Stimulated activated naive B cell treated with anti-CD40 and anti-IgM and Interleukin-4, amounts not matched to agents 10 μg/mL and 1 μg/mL and 100 μg/mL, for 72 hours (primary cell): Measurements from ENCODE around the gene ACACB.

Experiments used
- ATAC-seq, 2 donors: fragments of 150-1000 bp; cut with Tn5 transposase; replicated peaks; 2 replicates each; pipeline ENCODE4 v1.10.0; 2021; ENCODE audit warnings: moderate library complexity in 1 of 2
- DNase-seq: peaks from one replicate; pipeline ENCODE4 v3.0.0; 2021
- H3K27ac Mint-ChIP-seq: one replicate; pipeline ENCODE4 v1.8.0; 2022; ENCODE audit warnings: mild to moderate bottlenecking, mixed read lengths
- H3K27me3 Mint-ChIP-seq, 2 donors: one replicate each; pipeline ENCODE4 v1.8.0; 2022; ENCODE audit warnings: mixed read lengths in 2 of 2
- H3K36me3 Mint-ChIP-seq, 2 donors: one replicate each; pipeline ENCODE4 v1.8.0; 2022; ENCODE audit warnings: mixed read lengths in 2 of 2, mild to moderate bottlenecking in 1 of 2
- H3K4me1 Mint-ChIP-seq, 2 donors: one replicate each; pipeline ENCODE4 v1.8.0; 2022; ENCODE audit warnings: mixed read lengths in 2 of 2, mild to moderate bottlenecking in 1 of 2
- H3K4me3 Mint-ChIP-seq, 2 donors: one replicate each; pipeline ENCODE4 v1.8.0; 2022; ENCODE audit warnings: mild to moderate bottlenecking in 2 of 2, mixed read lengths in 2 of 2, moderate library complexity in 1 of 2
- H3K9me3 Mint-ChIP-seq, 2 donors: one replicate each; pipeline ENCODE4 v1.8.0; 2022; ENCODE audit warnings: mixed read lengths in 2 of 2, mild to moderate bottlenecking in 1 of 2

The ACACB gene

GRCh38 chr12:109240365-109240764 is 124.0 kb downstream of the ACACB start:
- no peak for ATAC-seq
- no peaks in the 10 kb centered on the region for H3K27me3 Mint-ChIP-seq

GRCh38 chr12:109241936-109242335 is 125.5 kb downstream of the ACACB start:
- H3K36me3 Mint-ChIP-seq = peaks cover 22 to 40% of the 10 kb centered on the region in 2 donors
- ATAC-seq (no peak), DNase-seq (no peak)
- peaks cover 4 to 7% of the 10 kb centered on the region in 2 donors for H3K4me1 Mint-ChIP-seq
- no peaks in the 10 kb centered on the region for H3K9me3 Mint-ChIP-seq
- H3K4me3 Mint-ChIP-seq = no peak overlapping the region
- no peaks in the 10 kb centered on the region for H3K27me3 Mint-ChIP-seq
- H3K27ac Mint-ChIP-seq = no peak overlapping the region

More at GRCh38 chr12:109240365-109240764, 124.0 kb downstream of the ACACB start:
- peaks cover 22 to 41% of the 10 kb centered on the region in 2 donors for H3K36me3 Mint-ChIP-seq
- peaks cover 4 to 7% of the 10 kb centered on the region in 2 donors for H3K4me1 Mint-ChIP-seq
- no peak overlapping the region for H3K27ac Mint-ChIP-seq
- no peaks in the 10 kb centered on the region for H3K9me3 Mint-ChIP-seq
- no peak overlapping the region for H3K4me3 Mint-ChIP-seq
- DNase-seq = no peak

DNA sequence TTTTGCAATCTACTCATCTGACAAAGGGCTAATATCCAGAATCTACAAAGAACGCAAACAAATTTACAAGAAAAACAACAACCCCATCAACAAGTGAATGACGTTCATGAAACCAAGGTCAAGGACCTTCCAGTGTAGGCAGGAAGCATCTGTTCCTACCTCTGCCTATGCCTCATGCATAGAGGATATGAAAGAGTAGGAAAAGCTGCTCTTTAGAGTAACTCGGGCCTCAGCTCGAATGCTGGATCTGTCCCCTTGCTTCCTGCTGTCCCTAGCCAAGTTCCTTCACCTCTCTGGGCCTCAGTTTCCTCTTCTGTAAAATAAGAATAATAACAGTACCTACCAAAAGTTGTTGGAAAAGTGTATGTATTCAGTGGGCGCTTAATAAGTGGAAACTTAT is 127.7 kb downstream of the ACACB start:
- Mint-ChIP-seq H3K4me1 (peaks cover 2 to 11% of the 10 kb centered on the region in 2 donors), H3K36me3 (peaks cover 18 to 32% of the 10 kb centered on the region in 2 donors), H3K4me3 (no peak overlapping the region), H3K27me3 (no peaks in the 10 kb centered on the region), H3K27ac (no peak overlapping the region), H3K9me3 (no peaks in the 10 kb centered on the region)
- ATAC-seq = no peak
- no peak for DNase-seq

- H3K4me3 Mint-ChIP-seq = no peak overlapping the region
- H3K36me3 Mint-ChIP-seq = peaks cover 13 to 29% of the 10 kb centered on the region in 2 donors
- DNase-seq (no peak), ATAC-seq (no peak)
- no peak overlapping the region for H3K27ac Mint-ChIP-seq
- peaks cover 0 to 7% of the 10 kb centered on the region in 2 donors for H3K4me1 Mint-ChIP-seq
- H3K9me3 Mint-ChIP-seq = no peaks in the 10 kb centered on the region
- H3K27me3 Mint-ChIP-seq = no peaks in the 10 kb centered on the region
Measured at GRCh38 chr12:109246221-109246620, 129.8 kb downstream of the ACACB start.

DNA sequence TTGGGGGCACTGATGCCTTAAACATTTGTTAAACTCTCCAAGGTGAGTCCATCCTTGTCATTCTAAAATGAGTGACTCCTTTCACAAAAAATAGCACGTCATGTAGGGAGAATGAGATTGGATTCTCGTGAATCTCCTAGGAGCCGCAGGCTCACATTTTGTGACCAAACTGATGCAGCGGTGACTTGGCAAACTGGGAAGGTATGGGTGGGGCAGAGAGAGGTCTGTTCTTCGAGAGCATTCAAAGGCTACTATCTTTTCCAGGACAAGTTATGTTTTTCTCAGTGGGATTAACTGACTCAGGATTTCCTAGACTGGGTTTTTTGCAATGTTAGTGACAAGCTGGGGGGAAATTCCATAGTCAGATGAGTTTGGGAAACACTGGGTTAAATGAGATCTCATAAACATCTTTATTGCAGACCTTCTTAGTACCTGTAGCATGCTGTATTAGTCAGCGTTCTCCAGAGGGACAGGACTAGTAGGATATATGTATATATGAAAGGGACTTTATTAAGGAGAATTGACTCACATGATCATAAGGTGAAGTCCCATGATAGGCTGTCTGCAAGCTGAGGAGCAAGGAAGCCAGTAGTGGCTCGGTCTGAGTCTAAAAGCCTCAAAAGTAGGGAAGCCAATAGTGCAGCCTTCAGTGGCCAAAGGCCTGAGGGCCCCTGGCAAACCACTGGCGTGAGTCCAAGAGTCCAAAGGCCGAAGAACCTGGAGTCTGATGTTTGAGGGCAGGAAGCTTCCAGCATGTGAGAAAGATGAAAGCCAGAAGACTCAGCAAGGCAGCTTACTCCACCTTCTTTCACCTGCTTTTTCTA is 131.7 kb downstream of the ACACB start:
- ATAC-seq (no peak), DNase-seq (no peak)
- no peak overlapping the region for H3K27ac Mint-ChIP-seq
- H3K4me3 Mint-ChIP-seq = no peak overlapping the region
- peaks cover 11 to 26% of the 10 kb centered on the region in 2 donors for H3K36me3 Mint-ChIP-seq
- H3K4me1 Mint-ChIP-seq = peaks cover 0 to 7% of the 10 kb centered on the region in 2 donors
- no peaks in the 10 kb centered on the region for H3K27me3 Mint-ChIP-seq
- peaks cover 1 to 4% of the 10 kb centered on the region in 2 donors for H3K9me3 Mint-ChIP-seq

DNA sequence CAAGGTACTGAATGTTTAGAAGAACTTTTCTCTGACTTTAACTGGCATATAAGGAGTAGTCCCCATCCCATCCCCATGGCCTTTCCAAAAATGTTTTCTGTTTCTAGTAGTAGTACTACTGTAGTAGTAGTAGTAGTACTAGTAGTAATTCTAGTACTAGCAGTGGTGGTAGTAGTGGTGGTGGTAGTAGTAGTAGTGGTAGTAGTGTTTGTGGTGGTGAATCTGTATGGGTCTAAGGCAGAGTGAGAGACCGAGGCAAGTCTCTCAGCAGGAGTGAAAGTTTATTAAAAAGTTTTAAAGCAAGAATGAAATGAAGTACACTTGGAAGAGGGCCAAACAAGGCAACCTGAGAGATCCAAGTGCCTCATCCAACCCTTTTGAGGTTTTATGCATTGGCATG is 134.1 kb downstream of the ACACB start:
- Mint-ChIP-seq H3K9me3 (peaks cover 12 to 18% of the 10 kb centered on the region in 2 donors), H3K36me3 (peaks cover 24 to 45% of the 10 kb centered on the region in 2 donors), H3K27me3 (no peaks in the 10 kb centered on the region), H3K4me3 (no peak overlapping the region), H3K27ac (no peak overlapping the region), H3K4me1 (peaks cover 0 to 7% of the 10 kb centered on the region in 2 donors)
- DNase-seq (no peak), ATAC-seq (no peak)

DNA sequence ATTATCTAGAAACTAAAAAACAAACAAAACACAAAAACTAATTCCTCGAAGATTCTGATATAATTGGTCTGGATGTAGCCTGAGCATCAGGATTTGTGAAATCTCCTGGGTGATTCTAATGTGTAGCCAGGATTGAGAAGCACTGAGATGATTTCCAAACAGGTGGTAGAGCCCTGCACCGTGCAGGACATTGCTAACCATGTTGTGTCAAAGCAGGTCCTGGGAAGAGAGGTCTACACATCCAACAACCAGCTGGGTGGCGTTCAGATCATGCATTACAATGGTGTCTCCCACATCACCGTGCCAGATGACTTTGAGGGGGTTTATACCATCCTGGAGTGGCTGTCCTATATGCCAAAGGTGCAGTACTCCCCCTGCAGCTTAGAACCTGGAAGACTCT is 136.4 kb downstream of the ACACB start:
- Mint-ChIP-seq H3K36me3 (peaks cover 27 to 53% of the 10 kb centered on the region in 2 donors), H3K4me1 (peaks cover 0 to 7% of the 10 kb centered on the region in 2 donors), H3K9me3 (peaks cover 12 to 18% of the 10 kb centered on the region in 2 donors), H3K27me3 (no peaks in the 10 kb centered on the region), H3K27ac (no peak overlapping the region), H3K4me3 (no peak overlapping the region)
- no peak for DNase-seq
- ATAC-seq = no peak

- Mint-ChIP-seq H3K4me3 (no peak overlapping the region), H3K4me1 (no peaks in the 10 kb centered on the region), H3K36me3 (peaks cover 28 to 56% of the 10 kb centered on the region in 2 donors), H3K27ac (no peak overlapping the region), H3K27me3 (no peaks in the 10 kb centered on the region), H3K9me3 (peaks cover 12 to 18% of the 10 kb centered on the region in 2 donors)
- ATAC-seq = no peak
- DNase-seq = no peak
Measured at GRCh38 chr12:109253913-109254544, 137.6 kb downstream of the ACACB start.

DNA sequence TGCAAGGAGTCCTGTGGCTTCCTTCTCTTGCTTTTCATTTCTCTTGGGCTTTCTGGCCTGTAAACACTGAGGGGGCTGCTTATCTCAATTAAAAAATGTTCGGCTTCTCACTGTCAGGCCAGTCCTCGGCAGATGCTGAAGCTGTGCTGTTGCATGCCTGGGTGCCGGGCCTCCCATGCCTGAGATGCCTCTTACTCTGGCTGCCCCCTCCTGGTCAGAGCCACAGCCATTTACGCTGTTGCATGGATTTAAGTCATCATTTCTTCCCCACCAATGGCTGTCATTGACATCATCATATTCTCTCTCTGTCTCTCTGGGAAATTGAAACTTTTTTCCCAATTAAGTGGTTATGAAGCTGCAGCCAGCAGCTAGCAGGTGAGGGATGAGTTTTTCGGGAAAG is 139.0 kb downstream of the ACACB start:
- ATAC-seq (no peak), DNase-seq (no peak)
- peak overlapping the region; percentile 25 for H3K27ac Mint-ChIP-seq
- peaks cover 12 to 18% of the 10 kb centered on the region in 2 donors for H3K9me3 Mint-ChIP-seq
- peaks cover 29 to 57% of the 10 kb centered on the region in 2 donors for H3K36me3 Mint-ChIP-seq
- H3K27me3 Mint-ChIP-seq = no peaks in the 10 kb centered on the region
- H3K4me1 Mint-ChIP-seq = no peaks in the 10 kb centered on the region
- no peak overlapping the region for H3K4me3 Mint-ChIP-seq

- DNase-seq = no peak
- H3K36me3 Mint-ChIP-seq = peaks cover 32 to 59% of the 10 kb centered on the region in 2 donors
- ATAC-seq = no peak
- H3K27me3 Mint-ChIP-seq = no peaks in the 10 kb centered on the region
- no peak overlapping the region for H3K4me3 Mint-ChIP-seq
- no peak overlapping the region for H3K27ac Mint-ChIP-seq
- peaks cover 12 to 18% of the 10 kb centered on the region in 2 donors for H3K9me3 Mint-ChIP-seq
- H3K4me1 Mint-ChIP-seq = no peaks in the 10 kb centered on the region
Measured at GRCh38 chr12:109256011-109256410, 139.6 kb downstream of the ACACB start.

GRCh38 chr12:109258201-109258600 is 141.8 kb downstream of the ACACB start:
- peaks cover 10 to 13% of the 10 kb centered on the region in 2 donors for H3K9me3 Mint-ChIP-seq
- no peak overlapping the region for H3K27ac Mint-ChIP-seq
- H3K27me3 Mint-ChIP-seq = no peaks in the 10 kb centered on the region
- DNase-seq (no peak), ATAC-seq (no peak)
- H3K4me1 Mint-ChIP-seq = no peaks in the 10 kb centered on the region
- H3K4me3 Mint-ChIP-seq = no peak overlapping the region
- H3K36me3 Mint-ChIP-seq = peaks cover 30 to 52% of the 10 kb centered on the region in 2 donors

- H3K36me3 Mint-ChIP-seq = peaks cover 30 to 50% of the 10 kb centered on the region in 2 donors
Measured at GRCh38 chr12:109258607-109259544, 142.5 kb downstream of the ACACB start.

GRCh38 chr12:109259545-109259895 is 143.1 kb downstream of the ACACB start:
- H3K36me3 Mint-ChIP-seq = peaks cover 30 to 50% of the 10 kb centered on the region in 2 donors
- H3K9me3 Mint-ChIP-seq = peaks cover 0 to 6% of the 10 kb centered on the region in 2 donors
- DNase-seq = no peak
- no peaks in the 10 kb centered on the region for H3K27me3 Mint-ChIP-seq
- no peak overlapping the region for H3K4me3 Mint-ChIP-seq
- H3K4me1 Mint-ChIP-seq = no peaks in the 10 kb centered on the region
- no peak overlapping the region for H3K27ac Mint-ChIP-seq
- ATAC-seq = no peak

More at GRCh38 chr12:109258607-109259544, 142.5 kb downstream of the ACACB start:
- H3K4me1 Mint-ChIP-seq = no peaks in the 10 kb centered on the region
- peaks cover 3 to 10% of the 10 kb centered on the region in 2 donors for H3K9me3 Mint-ChIP-seq
- ATAC-seq = no peak
- H3K27ac Mint-ChIP-seq = no peak overlapping the region
- H3K27me3 Mint-ChIP-seq = no peaks in the 10 kb centered on the region
- no peak overlapping the region for H3K4me3 Mint-ChIP-seq
- no peak for DNase-seq

GRCh38 chr12:109261087-109261486 is 144.7 kb downstream of the ACACB start:
- Mint-ChIP-seq H3K36me3 (peaks cover 29 to 41% of the 10 kb centered on the region in 2 donors), H3K27me3 (no peaks in the 10 kb centered on the region), H3K4me1 (no peaks in the 10 kb centered on the region), H3K27ac (no peak overlapping the region), H3K4me3 (no peak overlapping the region), H3K9me3 (peaks cover 0 to 3% of the 10 kb centered on the region in 2 donors)
- DNase-seq (no peak), ATAC-seq (no peak)
